Hippocampal formation (tissue), 2 donors: ENCODE data around the gene CUL3.

Experiments
- DNase-seq, 2 donors: peaks; one replicate each; lab custom pipeline; 2025; lab: John Stamatoyannopoulos, UW

The CUL3 gene

GRCh38 chr2:224426656-224427055 is 158.5 kb downstream of the CUL3 start:
- DNase-seq = no peak

- no peak for DNase-seq
Measured at GRCh38 chr2:224421065-224421464, 164.1 kb downstream of the CUL3 start.
